Glomerular visceral epithelial cell (primary cell): ENCODE data around the gene VMP1.
"Not testable (repeated sequence)": the region's sequence is repeated elsewhere in the genome, so short reads cannot be mapped to it uniquely, and the experiment has no call there.

Experiments
- DNase-seq: peaks from one replicate; pipeline ENCODE4 v3.0.0-alpha.2; 2016; ENCODE audit errors: extremely low spot score

Gene VMP1

DNA sequence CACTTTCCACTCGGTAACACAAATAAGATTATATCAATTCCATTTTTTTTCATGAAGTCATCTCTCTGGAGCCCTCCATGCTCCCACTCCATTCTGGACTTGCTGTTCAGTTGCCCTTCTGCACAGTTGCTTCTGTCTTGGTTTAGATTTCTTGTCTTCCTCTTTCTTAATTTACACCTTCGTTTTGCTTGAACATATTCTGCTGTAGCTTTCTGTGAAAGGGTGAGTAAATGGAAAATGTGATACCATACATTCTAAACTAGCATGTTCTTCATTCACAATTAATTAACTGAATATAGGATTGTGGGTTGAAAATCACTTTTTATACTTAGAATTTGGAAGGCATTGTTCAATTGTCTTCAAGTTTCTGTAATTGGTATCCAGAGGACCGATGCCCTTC, 69.6 kb downstream of the VMP1 start:
- DNase-seq: no peak

DNA sequence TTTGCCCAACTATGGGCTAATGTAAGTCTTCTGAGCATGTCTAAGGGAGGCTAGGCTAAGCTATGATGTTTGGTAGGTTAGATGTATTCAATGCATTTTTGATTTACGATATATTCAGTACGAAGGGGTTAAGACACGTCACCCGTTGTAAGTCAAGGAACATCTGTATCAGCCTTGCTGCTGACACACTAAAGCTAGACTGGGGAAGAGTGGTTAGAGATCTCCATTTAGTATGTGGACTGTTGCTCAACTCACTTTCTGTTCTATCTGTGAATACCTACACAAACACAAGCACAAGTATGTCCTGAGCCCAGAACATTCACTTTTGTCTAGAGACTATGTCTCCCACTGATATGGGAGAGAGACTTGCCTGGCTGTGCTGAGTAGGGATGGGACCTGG, 71.5 kb downstream of the VMP1 start:
- DNase-seq: no peak

DNA sequence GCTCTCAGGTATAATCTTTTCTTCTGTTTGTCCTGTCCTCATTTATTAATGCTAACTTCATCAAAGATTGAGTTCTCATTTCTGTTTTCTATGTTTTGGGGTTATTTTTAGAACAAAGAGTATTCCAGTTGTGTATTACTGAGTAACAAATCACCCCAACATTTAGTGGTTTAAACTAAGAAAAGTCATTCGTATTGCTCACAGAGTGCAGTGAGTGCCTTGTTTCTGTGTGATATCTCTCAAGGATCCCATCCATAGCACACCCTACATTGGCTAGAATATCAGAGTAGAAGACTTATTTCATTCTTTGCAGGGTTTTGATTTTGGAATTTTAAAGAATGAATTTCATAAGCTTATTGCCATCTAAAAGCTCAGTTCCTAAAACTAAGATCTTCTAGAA, 72.1 kb downstream of the VMP1 start:
- DNase-seq: no peak

DNA sequence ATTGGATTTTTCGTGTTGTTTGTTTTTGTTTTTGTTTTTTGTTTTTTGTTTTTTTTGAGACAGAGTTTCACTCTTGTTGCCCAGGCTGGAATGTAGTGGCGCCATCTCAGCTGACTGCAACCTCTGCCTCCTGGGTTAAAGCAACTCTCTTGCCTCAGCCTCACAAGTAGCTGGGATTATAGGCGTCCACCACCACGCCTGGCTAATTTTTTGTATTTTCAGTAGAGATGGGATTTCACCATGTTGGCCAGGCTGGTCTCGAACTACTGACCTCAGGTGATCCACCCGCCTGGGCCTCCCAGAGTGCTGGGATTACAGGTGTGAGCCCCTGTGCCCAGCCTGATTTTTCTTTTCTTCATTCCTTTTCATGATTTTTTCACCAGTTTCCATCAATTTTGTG, 73.1 kb downstream of the VMP1 start:
- DNase-seq: not testable (repeated sequence)

DNA sequence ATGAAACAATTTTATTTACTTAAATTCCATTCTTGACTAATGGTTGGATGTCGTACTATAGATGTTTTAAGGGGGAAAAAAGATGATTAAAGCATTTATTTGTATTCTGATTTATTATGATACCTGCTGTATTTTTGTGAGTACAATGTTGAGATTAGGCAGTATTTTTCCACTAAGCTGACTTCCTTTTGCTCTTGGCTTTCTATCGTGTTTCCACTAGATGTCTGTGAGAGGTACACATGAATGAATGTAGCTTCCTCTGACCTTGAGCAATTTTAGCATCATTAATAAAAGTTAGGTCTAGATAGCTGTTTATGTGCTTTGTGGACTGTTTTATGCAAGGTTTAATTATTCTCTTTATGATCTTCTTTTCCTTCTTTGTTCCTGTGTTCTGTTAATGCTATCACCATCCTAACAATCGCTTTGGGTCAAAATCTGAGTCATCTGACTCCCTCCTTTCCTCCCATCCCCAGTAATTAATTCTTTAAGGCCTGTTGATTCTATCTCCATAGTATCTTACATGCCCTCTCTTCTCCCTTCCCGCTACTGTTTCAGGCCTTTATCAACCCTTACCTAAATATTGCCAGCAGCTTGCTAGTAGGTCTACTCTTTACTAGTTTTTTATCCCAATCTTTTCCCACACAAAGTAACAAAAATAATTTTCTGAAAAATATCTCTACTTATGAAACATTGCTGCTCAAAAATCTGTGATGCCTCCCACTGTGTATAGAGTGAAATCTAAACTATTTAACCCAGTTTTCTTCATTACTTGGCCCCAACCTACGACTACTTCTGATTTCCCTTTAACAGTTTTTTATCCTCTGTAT, 76.0 kb downstream of the VMP1 start:
- peak; percentile 82 for DNase-seq

DNA sequence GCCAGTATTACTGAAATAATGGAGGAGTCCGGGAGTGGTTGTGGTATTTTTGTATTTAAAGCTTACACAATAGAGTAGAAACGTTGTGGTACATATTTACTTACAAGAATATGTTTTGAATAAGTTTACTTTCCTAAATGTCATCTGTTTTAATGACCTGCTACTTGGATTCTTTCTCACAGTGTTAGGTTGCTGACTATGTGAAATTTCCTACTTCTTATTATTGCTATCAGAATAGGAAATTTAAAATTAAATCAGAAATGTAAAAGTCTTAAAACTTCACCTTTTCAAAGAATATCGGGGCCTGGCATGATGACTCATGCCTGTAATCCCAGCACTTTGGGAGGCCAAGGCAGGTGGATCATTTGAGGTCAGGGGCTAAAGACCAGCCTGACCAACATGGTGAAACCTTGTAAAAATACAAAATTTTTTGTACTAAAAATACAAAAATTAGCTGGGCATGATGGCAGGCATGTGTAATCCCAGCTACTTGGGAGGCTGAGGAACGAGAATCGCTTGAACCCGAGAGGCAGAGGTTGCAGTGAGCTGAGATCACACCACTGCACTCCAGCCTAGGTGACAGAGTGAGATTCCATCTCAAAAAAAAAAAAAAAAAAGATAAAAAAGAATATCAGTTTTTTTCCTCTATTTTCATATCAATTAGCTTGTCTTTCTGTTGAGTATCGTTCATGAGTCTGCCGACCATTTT, 77.8 kb downstream of the VMP1 start:
- peak; percentile 62 for DNase-seq

DNA sequence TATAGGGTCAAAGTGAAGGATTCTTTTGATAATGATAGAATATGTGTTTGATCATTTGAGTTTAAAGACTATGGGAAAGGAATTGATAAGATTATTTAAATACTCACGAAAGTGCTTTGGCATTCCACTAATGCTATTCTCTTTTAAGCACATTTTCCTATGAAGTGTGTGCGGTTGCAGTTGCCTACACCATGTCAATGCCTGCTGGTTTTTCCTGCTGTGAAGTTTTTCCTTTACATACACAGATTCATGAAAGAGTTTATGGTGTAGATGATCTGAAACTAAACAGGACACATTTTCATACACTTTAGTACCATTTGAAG, 78.7 kb downstream of the VMP1 start:
- DNase-seq: no peak

DNA sequence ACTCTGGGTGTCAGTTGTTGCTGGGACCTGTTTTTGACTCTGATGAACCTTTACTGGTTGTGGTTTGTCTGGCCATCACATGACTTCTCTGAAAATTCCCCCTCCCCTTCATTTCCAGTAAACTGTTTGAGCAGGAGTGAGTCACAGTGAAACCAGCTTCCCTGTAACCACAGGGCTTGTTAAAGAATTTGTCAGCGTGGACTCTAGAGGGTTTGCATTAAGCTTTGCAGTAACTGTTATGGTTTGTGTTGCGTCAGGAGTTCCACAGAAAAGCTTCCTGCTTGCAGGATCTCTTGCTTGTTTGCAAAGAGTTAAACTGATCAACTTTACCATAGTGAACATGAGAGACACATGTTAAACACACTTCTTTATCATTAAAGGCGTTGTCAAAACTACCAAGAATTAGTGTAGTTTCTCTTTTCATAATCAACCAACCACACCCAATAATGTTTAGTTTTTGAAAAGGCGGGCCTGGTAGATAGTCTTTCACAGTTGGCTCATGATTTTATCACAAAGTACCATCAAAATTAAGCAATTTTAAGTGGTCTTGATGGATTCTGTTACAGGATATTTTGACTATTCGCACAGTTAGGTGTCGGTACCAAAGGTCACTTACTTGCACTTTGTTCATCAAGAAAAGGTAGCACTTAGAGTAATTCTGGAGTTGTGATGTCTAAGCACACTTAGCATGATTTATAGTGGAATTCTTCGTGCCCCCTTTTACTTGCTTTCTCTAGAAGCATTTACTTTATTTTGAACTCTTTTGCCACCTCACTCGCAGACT, 79.3 kb downstream of the VMP1 start:
- peak; percentile 99 for DNase-seq

DNA sequence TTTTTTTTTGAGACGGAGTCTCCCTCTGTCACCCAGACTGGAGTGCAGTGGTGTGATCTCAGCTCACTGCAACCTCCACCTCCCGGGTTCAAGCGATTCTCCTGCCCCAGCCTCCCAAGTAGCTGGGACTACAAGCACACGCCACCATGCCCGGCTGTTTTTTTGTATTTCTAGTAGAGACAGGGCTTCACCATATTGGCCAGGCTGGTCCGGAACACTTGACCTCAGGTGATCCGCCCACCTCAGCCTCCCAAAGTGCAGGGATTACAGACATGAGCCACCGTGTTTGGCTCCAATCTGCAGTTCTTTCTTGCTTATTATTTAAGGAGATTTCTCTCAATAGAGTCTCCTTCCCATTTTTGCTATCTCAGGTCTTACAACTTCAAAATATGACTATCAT, 82.4 kb downstream of the VMP1 start:
- DNase-seq: not testable (repeated sequence)

DNA sequence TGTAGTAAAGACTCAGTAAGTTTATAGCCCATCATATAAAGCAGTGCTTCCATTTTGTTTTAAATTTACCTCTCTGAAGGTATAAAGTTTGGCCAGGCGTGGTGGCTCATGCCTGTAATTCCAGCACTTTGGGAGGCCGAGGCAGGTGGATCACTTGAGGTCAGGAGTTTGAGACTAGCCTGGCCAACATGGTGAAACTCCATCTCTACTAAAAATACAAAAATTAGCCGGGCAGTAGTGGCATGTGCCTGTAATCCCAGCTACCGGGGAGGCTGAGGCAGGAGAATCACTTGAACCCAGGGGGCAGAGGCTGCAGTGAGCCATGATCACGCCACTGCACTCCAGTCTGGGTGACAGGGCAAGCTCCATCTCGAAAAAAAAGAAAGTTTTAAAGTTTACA, 83.0 kb downstream of the VMP1 start:
- DNase-seq: not testable (repeated sequence)

DNA sequence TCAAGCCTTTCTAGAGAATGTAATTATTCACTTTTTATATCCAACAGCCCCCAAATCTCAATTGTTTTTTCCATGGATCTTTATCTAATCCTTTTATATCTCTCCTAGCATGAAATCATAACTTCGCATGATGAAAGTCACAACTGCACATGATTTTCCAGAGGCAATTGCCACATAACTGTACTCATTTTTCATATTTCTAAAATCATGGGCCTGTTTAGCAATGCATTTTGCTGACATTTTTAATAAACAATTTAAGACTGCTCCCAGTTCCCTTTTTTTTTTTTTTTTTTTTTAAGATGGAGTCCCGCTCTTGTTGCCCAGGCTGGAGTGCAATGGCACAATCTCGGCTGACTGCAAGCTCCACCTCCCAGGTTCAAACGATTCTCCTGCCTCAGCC, 83.5 kb downstream of the VMP1 start:
- no peak for DNase-seq

DNA sequence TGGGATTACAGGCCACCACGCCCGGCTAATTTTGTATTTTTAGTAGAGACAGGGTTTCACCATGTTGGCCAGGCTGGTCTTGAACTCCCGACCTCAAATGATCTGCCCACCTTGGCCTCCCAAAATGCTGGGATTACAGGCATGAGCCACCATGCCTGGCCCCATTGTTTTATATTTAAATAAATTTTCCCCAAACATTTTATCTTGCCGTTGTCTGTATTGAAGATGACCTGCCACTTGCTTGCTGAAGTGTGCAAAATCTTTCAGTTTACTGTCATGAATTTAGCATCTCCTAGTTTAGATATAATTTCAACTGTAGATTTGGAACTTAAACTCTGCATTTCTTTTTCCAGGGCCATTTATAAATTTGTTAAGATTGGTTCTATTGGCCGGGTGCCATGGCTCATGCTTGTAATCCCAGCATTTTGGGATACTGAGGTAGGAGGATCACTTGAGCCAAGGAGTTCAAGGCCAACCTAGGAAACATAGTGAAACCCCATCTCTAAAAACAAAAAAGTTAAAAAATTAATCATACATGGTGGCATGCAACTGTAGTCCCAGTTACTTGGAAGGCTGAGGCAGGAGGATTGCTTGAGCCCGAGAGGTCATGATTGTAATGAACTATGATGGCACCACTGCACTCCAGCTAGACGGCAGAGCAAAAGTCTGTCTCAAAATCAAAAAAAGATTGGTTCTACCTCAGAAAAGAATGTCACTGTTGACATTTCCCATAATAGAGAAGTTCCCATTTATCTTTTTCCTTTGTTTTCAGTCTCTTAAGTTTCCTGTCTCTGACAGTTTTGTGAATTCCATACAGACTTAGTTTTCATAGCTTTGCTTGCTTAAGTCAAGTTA, 84.4 kb downstream of the VMP1 start:
- DNase-seq: no peak

DNA sequence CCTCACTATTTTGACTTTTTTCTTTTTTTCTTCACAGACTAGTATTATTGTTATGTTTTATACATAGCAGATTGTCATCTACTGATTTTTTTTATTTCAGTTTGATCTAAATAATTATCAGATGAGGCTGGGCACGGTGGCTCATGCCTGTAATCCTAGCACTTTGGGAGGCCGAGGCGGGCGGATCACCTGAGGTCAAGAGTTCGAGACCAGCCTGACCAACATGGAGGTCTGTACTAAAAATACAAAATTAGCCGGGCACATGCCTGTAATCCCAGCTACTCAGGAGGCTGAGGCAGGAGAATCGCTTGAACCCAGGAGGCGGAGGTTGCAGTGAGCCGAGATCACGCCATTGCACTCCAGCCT, 85.0 kb downstream of the VMP1 start:
- DNase-seq: not testable (repeated sequence)

DNA sequence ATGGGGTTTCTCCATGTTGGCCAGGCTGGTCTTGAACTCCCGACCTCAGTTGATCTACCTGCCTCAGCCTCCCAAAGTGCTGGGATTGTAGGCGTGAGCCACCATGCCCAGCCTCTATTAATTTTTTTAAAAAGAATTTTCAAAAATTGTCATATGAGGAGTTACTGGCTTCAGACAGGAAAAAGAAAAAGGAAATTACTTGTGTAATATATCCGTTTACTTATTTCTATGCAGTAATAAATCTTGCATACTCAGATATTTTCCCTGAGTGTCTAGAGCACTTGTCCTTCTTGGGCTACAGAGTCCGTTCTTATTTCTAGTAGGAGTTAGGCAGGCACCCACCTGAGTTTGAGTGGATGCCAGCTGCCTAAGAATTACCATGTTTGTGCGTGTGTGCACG, 85.8 kb downstream of the VMP1 start:
- no peak for DNase-seq

DNA sequence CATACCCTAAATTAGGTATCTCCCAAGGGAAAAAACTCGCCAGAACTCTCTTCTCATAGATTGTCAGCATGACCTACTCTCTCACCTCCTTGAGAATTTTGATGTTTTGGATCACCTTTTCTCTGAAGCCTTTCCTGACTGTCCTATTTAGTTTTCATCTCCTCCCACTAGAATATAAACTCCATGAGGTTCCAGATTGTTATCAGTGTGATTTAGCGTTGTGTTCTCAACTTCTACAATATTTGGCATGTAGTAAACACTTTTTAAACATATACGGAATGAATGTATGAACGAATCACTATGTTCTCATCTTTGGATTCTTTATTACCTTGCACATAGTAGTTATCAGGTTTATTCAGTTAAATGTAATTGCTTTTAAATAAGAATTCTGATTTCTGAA, 88.7 kb downstream of the VMP1 start:
- no peak for DNase-seq

DNA sequence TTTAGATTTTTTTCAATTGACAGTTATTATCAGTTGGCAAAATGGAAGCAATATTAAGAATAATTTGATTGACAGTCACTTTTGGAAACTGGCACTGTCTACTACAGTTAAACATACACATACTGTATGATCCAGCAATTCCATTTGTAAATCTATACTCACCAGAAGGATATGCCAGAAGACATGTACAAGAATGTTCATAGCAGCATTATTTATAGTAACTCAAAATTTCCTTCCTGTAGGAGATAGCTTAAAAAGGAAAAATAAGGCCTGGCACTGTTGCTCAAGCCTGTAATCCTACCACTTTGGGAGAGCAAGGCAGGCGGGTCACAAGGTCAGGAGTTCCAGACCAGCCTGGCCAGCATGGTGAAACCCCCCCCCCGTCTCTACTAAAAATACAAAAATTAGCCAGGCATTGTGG, 89.3 kb downstream of the VMP1 start:
- DNase-seq: no peak

DNA sequence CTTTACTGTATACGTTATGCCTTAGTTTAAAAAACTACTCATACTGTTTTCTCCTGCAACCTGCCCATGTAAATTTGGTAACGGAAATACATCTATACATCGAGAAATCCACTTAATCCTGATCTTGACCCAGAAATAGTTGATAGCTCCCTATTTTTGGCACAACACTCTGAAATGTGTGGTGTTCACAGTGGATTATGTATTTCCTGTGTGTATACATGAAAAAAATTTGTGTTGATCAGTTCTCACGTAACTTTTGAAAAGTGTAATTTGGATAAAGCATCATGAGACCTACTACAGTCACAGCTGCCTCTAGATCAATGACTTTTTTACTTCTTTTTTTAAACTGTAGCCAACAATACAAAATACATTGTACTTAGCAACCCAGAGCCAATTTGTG, 90.7 kb downstream of the VMP1 start:
- no peak for DNase-seq

DNA sequence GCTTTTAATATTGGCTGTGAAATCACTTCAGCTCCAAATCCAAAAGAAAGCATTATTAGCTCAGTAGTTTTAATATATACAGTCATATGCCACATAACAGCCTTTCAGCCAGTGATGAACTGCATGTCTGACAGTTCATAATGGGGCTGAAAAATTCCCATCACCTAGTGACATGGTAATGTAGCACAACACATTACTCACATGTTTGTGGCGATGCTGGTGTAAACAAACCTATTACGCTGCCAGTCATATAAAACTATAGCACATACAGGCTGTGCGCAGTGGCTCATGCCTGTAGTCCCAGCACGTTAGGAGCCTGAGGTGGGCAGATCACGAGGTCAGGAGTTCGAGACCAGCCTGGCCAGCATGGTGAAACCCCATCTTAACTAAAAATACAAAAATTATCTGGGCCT, 93.1 kb downstream of the VMP1 start:
- DNase-seq: no peak

DNA sequence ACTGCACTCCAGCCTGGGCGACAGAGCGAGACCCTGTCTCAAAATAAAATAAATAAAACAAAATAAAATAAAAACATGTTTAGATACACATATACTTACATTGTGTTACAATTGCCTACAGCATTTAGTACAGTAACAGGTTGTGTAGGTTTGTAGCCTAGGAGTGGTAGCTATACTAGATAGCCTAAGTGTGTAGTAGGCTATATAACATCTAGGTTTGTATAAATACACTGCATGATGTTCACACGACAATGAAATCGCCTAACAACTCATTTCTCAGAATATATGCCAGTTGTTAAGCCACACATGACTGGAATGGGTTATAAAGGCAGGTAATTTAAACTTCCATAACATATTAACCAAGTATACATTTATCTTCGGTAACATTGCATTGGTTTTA, 94.7 kb downstream of the VMP1 start:
- DNase-seq: no peak

DNA sequence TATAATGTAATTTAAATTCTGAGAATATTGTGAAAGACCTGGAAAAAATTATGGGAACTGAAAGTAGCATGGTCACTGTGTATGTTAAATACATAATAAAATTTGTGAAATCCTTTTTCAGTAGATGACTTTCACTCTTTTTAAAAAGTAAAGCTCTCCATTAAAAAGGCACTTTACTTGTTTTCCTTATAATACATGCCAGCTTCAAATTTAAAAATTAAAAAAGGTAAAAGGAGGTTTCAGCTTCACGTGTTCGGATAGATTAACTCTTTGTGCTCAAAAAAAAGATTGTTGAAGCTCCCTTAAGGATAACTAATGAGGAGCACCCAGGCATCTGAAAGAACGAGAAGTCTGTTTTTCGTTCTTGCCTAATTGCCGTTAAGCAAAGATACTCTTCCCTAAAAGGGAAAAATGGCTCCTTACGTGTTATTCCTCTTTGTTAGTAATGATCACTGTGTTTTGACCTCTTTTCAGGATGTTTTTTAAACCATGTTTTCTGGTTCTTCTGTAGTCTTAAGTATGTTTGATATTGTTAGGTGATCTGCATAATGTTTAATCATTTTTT, 97.5 kb downstream of the VMP1 start:
- no peak for DNase-seq

DNA sequence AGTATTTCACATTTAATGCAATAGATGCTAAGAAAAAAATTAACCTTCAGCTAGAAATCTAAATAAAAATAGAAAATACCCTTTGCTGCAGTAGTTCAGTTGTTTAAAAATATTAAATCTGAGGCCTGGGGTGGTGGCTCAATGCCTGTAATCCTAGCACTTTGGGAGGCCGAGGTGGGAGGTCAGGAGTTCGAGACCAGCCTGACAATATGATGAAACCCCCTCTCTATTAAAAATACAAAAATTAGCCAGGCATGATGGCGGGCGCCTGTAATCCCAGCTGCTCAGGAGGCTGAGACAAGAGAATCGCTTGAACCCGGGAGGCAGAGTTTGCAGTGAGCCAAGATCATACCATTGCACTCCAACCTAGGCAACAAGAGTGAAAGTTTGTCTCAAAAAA, 98.9 kb downstream of the VMP1 start:
- not testable (repeated sequence) for DNase-seq
